HepG2 (cell line): ENCODE results near the gene POLA2. TPM values are rescaled to one million over a fixed set of nuclear protein-coding genes. Genes with fewer than 3 reads are reported as not detected.

Experiments
- CCAR2 ChIP-seq: fragments of 200-400 bp; formaldehyde crosslinking; optimal IDR thresholded peaks from 2 replicates; pipeline ENCODE3; 2018; ENCODE audit warnings: low read depth, mild to moderate bottlenecking, low read length, moderate library complexity
- DMAP1 ChIP-seq: IDR thresholded peaks from 2 replicates; pipeline ENCODE4 v1.6.1; 2016
- FOXM1 ChIP-seq: sonication (generic); formaldehyde crosslinking; IDR thresholded peaks from 2 replicates; pipeline ENCODE4 v1.5.0; 2020; ENCODE audit warnings: missing genetic modification reagents
- ISL2 ChIP-seq: sonication (generic); formaldehyde crosslinking; IDR thresholded peaks from 2 replicates; pipeline ENCODE4 v1.5.0; 2020; ENCODE audit warnings: missing genetic modification reagents
- MLXIP ChIP-seq: sonication (generic); formaldehyde crosslinking; IDR thresholded peaks from 2 replicates; pipeline ENCODE4 v1.9.0; 2021; ENCODE audit warnings: missing genetic modification reagents, borderline replicate concordance
- MYC ChIP-seq: sonication (generic); formaldehyde crosslinking; IDR thresholded peaks from 2 replicates; pipeline ENCODE4 v1.9.0; 2021; ENCODE audit warnings: missing genetic modification reagents, borderline replicate concordance
- NFYC ChIP-seq: IDR thresholded peaks from 2 replicates; pipeline ENCODE4 v1.6.1; 2016; ENCODE audit warnings: missing genetic modification reagents, missing compliant biosample characterization
- NR1H2 ChIP-seq: sonication (generic); formaldehyde crosslinking; IDR thresholded peaks from 2 replicates; pipeline ENCODE4 v1.8.1; 2022; ENCODE audit warnings: low read depth, missing genetic modification reagents, borderline replicate concordance
- PAF1 ChIP-seq: IDR thresholded peaks from 2 replicates; pipeline ENCODE4 v1.6.1; 2016; ENCODE audit warnings: missing genetic modification reagents, missing compliant biosample characterization
- PTBP1 ChIP-seq: fragments of 200-400 bp; formaldehyde crosslinking; IDR thresholded peaks from 2 replicates; pipeline ENCODE4 v1.6.1; 2018; ENCODE audit warnings: low read length, low read depth; ENCODE audit not compliant: poor library complexity, severe bottlenecking
- RFX5 ChIP-seq: IDR thresholded peaks from 2 replicates; pipeline ENCODE4 v1.6.1; 2011; ENCODE audit warnings: low read depth, low read length, improper control_type of control experiment
- SMAD1 ChIP-seq: sonication (generic); formaldehyde crosslinking; IDR thresholded peaks from 2 replicates; pipeline ENCODE4 v1.4.0; 2020; ENCODE audit warnings: missing genetic modification reagents, low read depth, mild to moderate bottlenecking, borderline replicate concordance
- SOX13 ChIP-seq, 3 experiments: fragments of 450-650 bp in 1 of 3; sonication (generic) in 1 of 3; formaldehyde crosslinking in 1 of 3; IDR thresholded peaks in 2 of 3; conservative IDR thresholded peaks in 1 of 3; 2 replicates each; pipeline versions ENCODE4 v1.5.0 to v1.6.1; 2016 to 2020; ENCODE audit warnings: antibody characterized with exemption in 1 of 3, mild to moderate bottlenecking in 1 of 3, missing compliant biosample characterization in 1 of 3, missing genetic modification reagents in 1 of 3, moderate library complexity in 1 of 3
- ZHX1 ChIP-seq: sonication (generic); formaldehyde crosslinking; IDR thresholded peaks from 2 replicates; pipeline ENCODE4 v1.8.1; 2022; ENCODE audit warnings: low read depth, mild to moderate bottlenecking, missing genetic modification reagents
- ZNF547 ChIP-seq: sonication (generic); formaldehyde crosslinking; IDR thresholded peaks from 2 replicates; pipeline ENCODE4 v1.5.1; 2020; ENCODE audit warnings: mild to moderate bottlenecking, missing genetic modification reagents
- ZNF607 ChIP-seq: sonication (generic); formaldehyde crosslinking; IDR thresholded peaks from 2 replicates; pipeline ENCODE4 v1.5.1; 2020; ENCODE audit warnings: missing genetic modification reagents, mild to moderate bottlenecking, borderline replicate concordance
- ZXDC ChIP-seq: sonication (generic); formaldehyde crosslinking; IDR thresholded peaks from 2 replicates; pipeline ENCODE4 v1.5.0; 2020; ENCODE audit warnings: mild to moderate bottlenecking, missing genetic modification reagents
- polyA plus RNA-seq, 8 experiments: library from polyadenylated mRNA; depleted of rRNA in 3 of 8; stranded (reverse) in 7 of 8; unstranded in 1 of 8; fragments of >200 nt; fragmentation: Illumina TruSeq in 4 of 8; extraction: Trizol in 4 of 8; gene quantifications; 2 replicates each; pipeline versions ENCODE4 v1.2.1 to v1.2.3, GENCODE V29; 2011 to 2016; ENCODE audit warnings: low read depth in 4 of 8, missing spikeins in 1 of 8, mixed read lengths in 1 of 8; ENCODE audit not compliant: insufficient read depth in 1 of 8
- total RNA-seq, 5 experiments: library from RNA; depleted of rRNA; stranded (reverse); fragments of >200 nt; fragmentation: Illumina TruSeq; extraction: Trizol; gene quantifications; 2 replicates each; pipeline ENCODE4 v1.2.3, GENCODE V29; 2016; ENCODE audit warnings: low read depth in 1 of 5

The POLA2 gene
- total and polyA plus RNA-seq, 2 of the 13 experiments (the other 11 are each of a cell fraction or from before 2014, with no cell fraction given) = 9.7 to 15.6 TPM

GRCh38 chr11:65261591-65262380, at the start of gene POLA2 (continued):
- TF ChIP-seq MYC (CRISPR knock-in tag) (peak; percentile 73; the same call in 1 of the 2 replicates), ZNF607 (CRISPR knock-in tag) (0 out of 2 replicates have a peak, but pooled peaks have one; percentile 38), MLXIP (peak; percentile 68; the same call in 1 of the 2 replicates), NR1H2 (CRISPR knock-in tag) (no peak), SMAD1 (no peak), ZNF547 (CRISPR knock-in tag) (peak; percentile 87), PAF1 (CRISPR knock-in tag) (no peak), ZHX1 (CRISPR knock-in tag) (no peak), FOXM1 (CRISPR knock-in tag) (no peak), ISL2 (CRISPR knock-in tag) (no peak; the same call in 1 of the 2 replicates), NFYC (CRISPR knock-in tag) (peak; percentile 49), ZXDC (CRISPR knock-in tag) (peak; percentile 72; the same call in 1 of the 2 replicates), CCAR2 (no peak), SOX13 (IDR thresholded peaks at IDR 0.05) (no peak), SOX13 (CRISPR knock-in tag; conservative IDR thresholded peaks at IDR 0.05 in 1 of 2, IDR thresholded peaks at IDR 0.05 in 1 of 2) (0 out of 4 replicates have a peak, but pooled peaks of 1 of the 2 experiments have one; percentile 13), PTBP1 (no peak), RFX5 (no peak), DMAP1 (CRISPR knock-in tag) (peak; percentile 66; the same call in 1 of the 2 replicates)
